GOT3 (cell line): ENCODE measurements around the gene RNF225.
"Not testable (repeated sequence)": the region's sequence is repeated elsewhere in the genome, so short reads cannot be mapped to it uniquely, and the experiment has no call there.

Experiments used
- DNase-seq: peaks from one replicate; lab custom pipeline; 2025; ENCODE audit warnings: mixed read lengths; lab: John Stamatoyannopoulos, UW

The RNF225 gene

GRCh38 chr19:58387338-58388174, 7.9 kb upstream of the RNF225 start:
- no peak for DNase-seq

- no peak for DNase-seq
Measured at GRCh38 chr19:58388175-58388526, 7.3 kb upstream of the RNF225 start.

GRCh38 chr19:58392945-58393724, 2.3 kb upstream of the RNF225 start:
- DNase-seq, result no peak

- DNase-seq, result no peak
Measured at GRCh38 chr19:58393725-58394033, 1.8 kb upstream of the RNF225 start.

GRCh38 chr19:58394821-58395219, 636 bp upstream of the RNF225 start:
- DNase-seq, result no peak

- DNase-seq, result no peak
Measured at GRCh38 chr19:58395979-58396627, 647 bp downstream of the RNF225 start.

- DNase-seq, result no peak
Measured at GRCh38 chr19:58396691-58397532, 1.5 kb downstream of the RNF225 start.

- no peak for DNase-seq
Measured at GRCh38 chr19:58397533-58398037, 2.1 kb downstream of the RNF225 start.

- no peak for DNase-seq
Measured at GRCh38 chr19:58398087-58398486, 2.6 kb downstream of the RNF225 start.

- DNase-seq, result no peak
Measured at GRCh38 chr19:58398545-58398944, 3.1 kb downstream of the RNF225 start.

- DNase-seq, result no peak
Measured at GRCh38 chr19:58399903-58400302, 4.4 kb downstream of the RNF225 start.

- DNase-seq, result no peak
Measured at GRCh38 chr19:58400316-58400915, 5.0 kb downstream of the RNF225 start.

- DNase-seq, result peak; percentile 97
Measured at GRCh38 chr19:58400916-58401839, 5.7 kb downstream of the RNF225 start.

- no peak for DNase-seq
Measured at GRCh38 chr19:58401840-58402421, 6.5 kb downstream of the RNF225 start.

- not testable (repeated sequence) for DNase-seq
Measured at GRCh38 chr19:58403920-58404478, 8.5 kb downstream of the RNF225 start.

GRCh38 chr19:58406818-58407657, 11.6 kb downstream of the RNF225 start:
- no peak for DNase-seq

GRCh38 chr19:58407658-58408151, 12.2 kb downstream of the RNF225 start:
- DNase-seq, result no peak
